Inflammatory macrophage treated with lipopolysaccharide for 1 hour (primary cell): ENCODE results near the gene UGT1A7.
"Not testable (repeated sequence)": the region's sequence is repeated elsewhere in the genome, so short reads cannot be mapped to it uniquely, and the experiment has no call there.

Source experiments
- DNase-seq, 2 donors: peaks; one replicate each; pipeline ENCODE4 v3.0.0-alpha.2; 2020 to 2022

The UGT1A7 gene

GRCh38 chr2:233684640-233685039 is 2.9 kb downstream of the UGT1A7 start:
- no peak for DNase-seq

- DNase-seq: no peak
Observed at GRCh38 chr2:233686928-233687327, 5.2 kb downstream of the UGT1A7 start.

GRCh38 chr2:233688341-233688740 is 6.6 kb downstream of the UGT1A7 start:
- DNase-seq: no peak

- no peak for DNase-seq
Observed at GRCh38 chr2:233689031-233689430, 7.3 kb downstream of the UGT1A7 start.

- DNase-seq: no peak
Observed at GRCh38 chr2:233689501-233689900, 7.8 kb downstream of the UGT1A7 start.

- DNase-seq: no peak
Observed at GRCh38 chr2:233690444-233690843, 8.7 kb downstream of the UGT1A7 start.

- no peak for DNase-seq
Observed at GRCh38 chr2:233691443-233692433, 10.0 kb downstream of the UGT1A7 start.

GRCh38 chr2:233692648-233693047 is 10.9 kb downstream of the UGT1A7 start, which contains the start of gene UGT1A6:
UGT1A6 (plus strand) TSS chr2:233692890; CDS start chr2:233693005, 115 bp downstream.
- no peak for DNase-seq

GRCh38 chr2:233693963-233694362 is 12.3 kb downstream of the UGT1A7 start:
- DNase-seq: no peak

- DNase-seq: no peak
Observed at GRCh38 chr2:233698740-233699139, 17.0 kb downstream of the UGT1A7 start.

- DNase-seq: no peak
Observed at GRCh38 chr2:233699424-233700027, 17.8 kb downstream of the UGT1A7 start.

GRCh38 chr2:233700028-233700635 is 18.4 kb downstream of the UGT1A7 start:
- no peak for DNase-seq

- not testable (repeated sequence) for DNase-seq
Observed at GRCh38 chr2:233700842-233701241, 19.1 kb downstream of the UGT1A7 start.

GRCh38 chr2:233702238-233702637 is 20.5 kb downstream of the UGT1A7 start:
- no peak for DNase-seq

- no peak for DNase-seq
Observed at GRCh38 chr2:233705911-233706506, 24.3 kb downstream of the UGT1A7 start.

- no peak for DNase-seq
Observed at GRCh38 chr2:233706720-233707119, 25.0 kb downstream of the UGT1A7 start.

GRCh38 chr2:233707940-233708644 is 26.4 kb downstream of the UGT1A7 start:
- DNase-seq: no peak

GRCh38 chr2:233708942-233709341 is 27.2 kb downstream of the UGT1A7 start:
- no peak for DNase-seq

GRCh38 chr2:233711312-233712008 is 29.8 kb downstream of the UGT1A7 start:
- DNase-seq: peak; percentile 25 to 74

GRCh38 chr2:233712611-233713261 is 31.0 kb downstream of the UGT1A7 start, which contains the start of gene UGT1A5:
UGT1A5 (plus strand) TSS chr2:233712907; CDS start chr2:233712992, 85 bp downstream.
- no peak for DNase-seq

GRCh38 chr2:233713262-233713615 is 31.5 kb downstream of the UGT1A7 start:
- no peak for DNase-seq
